Left renal cortex interstitium (tissue), 4 donors: Measurements from ENCODE around the gene STARD7. TPM values are rescaled to one million over a fixed set of nuclear protein-coding genes. Genes with fewer than 3 reads are reported as not detected.
A peak's percentile ranks its signal among the peaks of the same experiment; 100 is the strongest.

Experiments
- DNase-seq, 4 donors: peaks; one replicate each; pipeline ENCODE4 v3.0.0-alpha.2; 2013; ENCODE audit warnings: low read depth in 4 of 4, low spot score in 2 of 4, missing footprints in 1 of 4
- polyA plus RNA-seq, 4 donors: library from polyadenylated mRNA; unstranded; fragments of 120-200 nt; gene quantifications; one replicate each; pipeline ENCODE4 v1.2.1, GENCODE V29; 2013; ENCODE audit not compliant: insufficient read length in 4 of 4

Gene STARD7
- polyA plus RNA-seq, 4 donors = 122 to 146 (median 138) TPM

DNA sequence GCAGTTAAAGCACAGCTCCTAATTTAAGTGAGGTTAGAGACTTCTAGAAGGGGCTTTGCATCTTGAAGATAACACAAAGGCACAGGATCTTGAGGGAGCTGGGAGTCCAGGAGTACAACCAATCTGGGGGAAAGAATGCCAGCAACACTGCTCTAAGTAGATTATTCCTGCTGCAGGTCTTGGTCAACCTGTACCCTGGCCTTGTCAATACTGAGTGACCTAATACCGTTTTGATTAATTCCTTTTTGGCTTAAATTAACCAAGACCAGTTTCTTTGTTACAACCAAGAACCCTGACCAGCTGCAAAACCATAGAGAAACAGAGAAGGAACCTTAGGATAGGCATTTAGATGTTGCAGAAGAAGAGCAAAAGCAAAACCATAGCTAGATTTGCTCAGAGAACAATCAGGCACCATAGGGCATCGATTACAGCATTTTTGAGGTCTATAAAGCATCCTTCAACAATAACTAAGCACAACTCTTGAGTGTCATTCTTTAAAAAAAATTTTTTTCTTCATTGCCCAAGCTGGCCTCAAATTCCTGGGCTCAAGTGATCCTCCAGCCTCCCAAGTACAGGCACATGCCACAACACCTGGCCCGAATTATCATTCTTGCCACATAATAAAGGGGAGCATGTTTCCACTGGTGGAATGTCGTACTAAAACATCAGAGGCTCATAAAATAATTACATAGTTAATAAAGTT lies 6.3 kb downstream of the STARD7 start:
- DNase-seq = no peak

DNA sequence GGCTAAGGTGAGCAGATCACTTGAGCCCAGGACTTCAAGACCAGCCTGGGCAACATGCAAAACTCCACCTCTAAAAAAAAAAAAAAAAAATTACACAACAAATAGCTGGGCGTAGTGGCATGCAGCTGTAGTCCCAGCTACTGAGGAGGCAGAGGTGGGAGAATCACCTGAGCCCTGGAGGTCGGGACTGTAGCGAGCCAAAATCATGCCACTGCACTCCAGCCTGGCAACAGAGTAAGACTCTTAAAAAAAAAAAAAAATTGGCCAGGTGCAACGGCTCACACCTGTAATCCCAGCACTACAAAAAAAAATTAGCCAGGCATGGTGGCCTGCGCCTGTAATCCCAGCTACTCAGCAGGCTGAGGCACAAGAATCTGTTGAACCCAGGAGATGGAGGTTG lies 7.3 kb downstream of the STARD7 start:
- no peak for DNase-seq

DNA sequence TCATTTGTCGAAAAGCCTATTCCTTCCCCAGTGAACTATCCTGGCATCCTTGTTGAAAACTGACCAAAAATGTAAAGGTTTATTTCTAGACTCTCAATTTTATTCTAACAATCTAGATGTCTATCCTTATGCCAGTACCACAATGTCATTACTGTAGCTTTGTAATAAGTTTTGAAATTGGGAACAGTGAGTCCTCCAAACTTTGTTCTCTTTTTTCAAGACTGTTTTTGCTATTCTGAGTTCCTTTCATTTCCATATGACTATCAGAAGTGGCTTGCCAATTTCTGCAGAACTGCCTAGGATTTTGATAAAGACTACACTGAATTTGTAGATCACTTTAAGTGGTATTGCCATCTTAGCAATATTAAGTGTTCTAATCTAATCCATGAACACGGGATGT lies 9.7 kb downstream of the STARD7 start:
- DNase-seq = no peak

DNA sequence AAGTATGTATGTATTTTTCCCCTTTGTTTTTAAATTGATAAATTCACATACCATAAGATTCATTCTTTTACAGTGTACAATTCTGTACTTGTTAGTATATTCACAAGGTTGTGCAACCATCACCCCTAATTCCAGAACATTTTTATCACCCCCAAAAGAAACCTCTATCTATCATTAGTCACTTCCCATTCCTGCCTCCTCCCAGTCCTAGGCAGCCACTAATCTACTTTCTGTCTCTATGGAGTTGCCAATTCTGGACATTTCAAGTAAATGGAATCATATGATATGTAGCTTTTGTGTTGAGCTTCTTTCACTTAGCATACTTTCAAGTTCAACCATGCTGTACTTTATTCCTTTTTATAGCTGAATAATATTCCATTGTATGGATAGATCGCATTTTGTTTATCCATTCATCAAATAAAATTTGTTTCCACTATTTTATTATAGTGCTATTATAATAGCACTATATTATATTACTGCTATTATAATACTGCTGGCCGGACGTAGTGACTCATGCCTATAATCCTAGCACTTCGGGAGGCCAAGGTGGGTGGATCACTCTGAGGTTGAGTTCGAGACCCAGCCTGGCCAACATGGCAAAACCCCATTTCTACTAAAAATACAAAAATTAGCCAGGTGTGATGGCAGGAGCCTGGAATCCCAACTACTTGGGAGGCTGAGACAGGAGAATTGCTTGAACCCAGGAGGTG lies 10.9 kb downstream of the STARD7 start:
- DNase-seq = no peak

DNA sequence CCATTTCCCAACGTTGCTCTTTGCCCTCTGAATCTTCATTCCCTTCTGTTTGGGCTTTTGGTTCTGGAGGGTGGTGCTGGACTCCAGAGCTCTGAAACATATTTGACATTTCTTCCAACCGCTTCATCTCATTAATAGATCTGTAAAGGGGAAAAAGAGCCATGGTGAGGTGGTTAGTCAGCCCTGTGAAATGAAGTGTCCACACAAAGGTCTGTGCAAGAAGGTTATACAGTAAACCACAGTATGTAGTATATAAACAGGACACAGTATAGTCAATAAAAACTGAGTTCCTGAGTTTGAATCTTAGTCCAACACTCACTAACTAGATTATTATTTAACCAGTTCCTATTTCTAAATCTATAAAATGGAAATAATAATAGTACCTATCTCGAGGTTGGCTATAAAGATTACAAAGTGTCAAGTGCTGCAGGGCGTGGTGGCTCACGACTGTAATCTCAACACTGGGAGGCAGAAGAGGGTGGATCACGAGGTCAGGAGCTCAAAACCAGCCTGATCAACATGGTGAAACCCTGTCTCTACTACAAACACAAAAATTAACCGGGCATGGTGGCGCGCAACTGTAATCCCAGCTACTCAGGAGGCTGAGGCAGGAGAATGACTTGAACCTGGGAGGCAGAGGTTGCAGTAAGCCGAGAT lies 13.1 kb downstream of the STARD7 start:
- DNase-seq = no peak

GRCh38 chr2:96191937-96192670 lies 16.5 kb downstream of the STARD7 start:
- no peak for DNase-seq

GRCh38 chr2:96188821-96189526 lies 19.7 kb downstream of the STARD7 start:
- no peak for DNase-seq

DNA sequence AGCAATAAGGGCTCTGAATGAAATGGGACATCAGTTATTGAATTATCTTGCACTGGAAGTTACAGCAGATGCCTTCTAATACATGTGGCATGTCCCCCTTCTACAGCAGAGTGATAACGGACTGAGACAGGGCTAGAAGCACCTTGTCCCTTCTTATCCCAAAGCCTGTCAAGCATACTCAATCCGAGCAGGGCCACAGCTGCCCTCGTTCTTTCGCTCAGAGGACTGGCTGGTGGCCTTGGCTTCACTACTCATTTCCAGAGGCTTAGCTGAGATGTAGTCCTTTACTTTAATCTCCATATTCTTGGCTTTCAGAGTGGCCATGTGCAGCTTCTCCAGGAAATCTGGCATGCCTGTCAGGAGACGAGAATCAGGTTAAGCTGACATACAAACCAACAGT lies 22.1 kb downstream of the STARD7 start:
- DNase-seq = no peak

GRCh38 chr2:96185516-96185915 lies 23.1 kb downstream of the STARD7 start:
- no peak for DNase-seq

DNA sequence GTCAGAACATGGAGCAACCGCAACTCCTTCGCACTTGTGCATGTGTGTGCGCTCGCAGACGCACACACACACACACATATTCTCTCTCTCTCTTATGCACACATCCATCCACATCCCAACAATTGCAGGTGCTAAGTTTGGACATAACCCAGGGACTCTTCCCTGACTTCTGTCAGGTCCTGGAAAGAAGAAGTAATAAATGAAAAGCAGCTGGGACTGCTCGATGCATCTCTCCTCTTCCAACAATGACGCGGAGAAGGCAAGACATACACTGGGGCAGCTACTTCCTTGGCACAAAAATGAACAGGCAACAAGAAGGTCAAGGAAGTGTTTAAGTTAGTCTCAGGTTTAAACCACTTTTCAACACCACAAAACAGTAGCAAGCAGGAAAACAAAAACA lies 23.6 kb downstream of the STARD7 start:
- no peak for DNase-seq

DNA sequence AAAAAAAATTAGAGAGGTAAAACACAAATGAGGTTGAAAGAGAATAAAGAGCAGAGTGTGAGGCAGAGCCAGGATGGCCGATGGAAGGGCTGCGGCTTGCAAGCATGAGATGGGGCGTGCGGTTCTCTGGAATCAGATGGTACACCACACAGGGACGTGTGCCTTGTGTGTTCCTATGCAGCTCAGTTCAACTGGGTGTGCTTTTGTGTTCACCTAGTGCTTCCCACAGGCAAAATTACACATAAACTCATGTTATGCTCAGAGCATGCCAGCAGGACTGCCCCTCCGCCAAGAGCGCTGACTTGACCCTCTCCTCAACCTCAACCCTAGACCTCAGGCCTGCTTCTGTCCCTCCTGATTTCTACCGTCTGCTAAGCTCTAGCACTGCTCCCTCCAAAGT lies 24.4 kb downstream of the STARD7 start:
- DNase-seq = no peak

DNA sequence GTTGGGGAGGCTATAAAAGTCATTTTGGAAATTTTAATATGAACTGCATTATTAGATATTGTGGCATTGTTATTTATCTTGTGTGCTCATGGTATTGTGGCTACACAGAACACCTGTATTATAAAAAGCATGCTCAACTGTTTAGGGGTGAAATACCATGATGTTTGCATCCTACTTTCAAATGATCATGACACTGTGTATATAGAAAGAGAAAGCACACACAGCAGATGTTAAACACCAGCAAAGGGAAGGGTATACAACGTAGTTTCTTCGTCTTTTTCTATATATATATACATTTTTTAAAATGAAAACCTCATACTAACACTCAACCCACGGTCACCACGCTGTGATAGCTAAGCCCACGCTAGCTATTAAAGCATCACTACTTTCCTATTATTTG lies 27.1 kb downstream of the STARD7 start:
- DNase-seq = no peak

GRCh38 chr2:96180521-96180920 lies 28.1 kb downstream of the STARD7 start:
- no peak for DNase-seq

DNA sequence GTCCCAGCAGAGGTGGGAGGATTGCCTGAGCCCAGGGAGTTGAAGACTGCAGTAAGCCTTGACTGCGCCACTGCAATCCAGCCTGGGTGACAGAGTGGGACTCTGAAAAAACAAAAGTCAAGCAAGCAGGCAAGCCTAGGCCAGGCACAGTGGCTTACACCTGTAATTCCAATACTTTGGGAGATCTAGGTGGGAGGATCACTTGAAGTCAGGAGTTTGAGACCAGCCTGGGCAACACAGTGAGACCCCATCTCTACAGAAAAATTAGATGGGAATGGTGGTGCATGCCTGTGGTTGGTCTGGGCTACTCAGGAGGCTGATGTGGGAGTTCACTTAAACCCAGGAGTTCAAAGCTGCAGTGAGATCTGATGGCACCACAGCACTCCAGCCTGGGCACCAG lies 28.6 kb downstream of the STARD7 start:
- no peak for DNase-seq

DNA sequence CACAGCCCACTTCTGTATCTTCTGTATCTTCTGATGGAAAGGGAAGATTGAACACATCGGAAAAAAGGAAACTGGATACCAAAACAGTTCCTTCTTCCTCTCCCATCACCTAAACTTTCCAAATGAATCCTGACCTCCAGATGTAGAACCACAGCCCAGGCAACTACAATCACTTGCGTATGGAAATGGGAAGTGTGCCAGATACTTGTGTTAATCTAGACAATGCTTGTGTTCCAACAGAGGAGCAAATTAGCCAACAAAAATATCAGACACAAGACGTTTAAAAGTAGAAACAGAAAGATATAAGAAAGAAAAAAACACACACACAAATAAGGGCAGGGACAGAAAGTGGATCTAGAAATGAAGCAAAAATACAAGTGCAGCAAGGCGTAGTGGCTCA lies 32.0 kb downstream of the STARD7 start:
- DNase-seq = no peak

- no peak for DNase-seq
Measured at GRCh38 chr2:96175951-96176350, 32.7 kb downstream of the STARD7 start.

DNA sequence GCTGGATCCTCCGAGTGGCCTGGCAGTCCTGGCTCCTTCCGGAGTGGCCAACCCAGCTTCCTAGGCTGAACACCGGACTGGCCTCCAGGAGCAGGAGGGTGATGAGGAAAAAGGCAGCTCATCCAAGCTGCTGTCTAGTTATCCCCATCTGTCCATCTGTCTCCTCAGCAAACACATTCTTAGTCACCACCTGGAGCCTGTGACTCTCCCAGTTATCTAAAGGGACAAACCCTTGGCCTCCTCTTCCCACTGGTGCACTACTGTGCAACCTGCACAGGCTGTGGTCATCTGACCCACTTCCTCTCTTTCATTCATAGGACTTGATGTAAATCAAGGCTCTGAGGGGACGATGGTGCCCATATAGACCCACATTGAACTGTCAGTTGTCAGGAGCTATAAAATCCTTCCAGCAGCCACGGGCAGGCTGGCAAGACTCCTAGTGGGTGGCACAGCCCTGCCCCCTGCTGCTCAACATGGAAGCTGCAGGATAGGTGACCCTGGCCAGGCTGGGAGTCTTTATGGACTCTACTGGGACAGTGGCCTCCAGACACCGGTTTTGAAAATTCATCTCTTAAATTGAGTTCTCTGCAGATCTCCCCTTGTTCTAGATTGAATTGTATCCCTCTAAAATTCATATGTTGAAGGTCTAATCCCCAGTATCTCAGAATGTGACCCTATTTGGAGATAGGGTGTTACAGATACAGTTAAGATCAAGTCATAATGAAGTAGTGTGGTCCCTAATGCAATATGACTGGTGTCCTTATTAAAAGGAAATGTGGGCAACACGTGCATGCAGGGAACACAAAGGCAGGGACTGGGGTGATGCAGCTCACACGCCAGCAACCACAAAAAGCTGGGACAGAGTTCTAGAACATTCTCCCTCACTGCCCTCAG lies 34.1 kb downstream of the STARD7 start:
- DNase-seq = peak in 3 of 4 donors; percentile 28 to 55 (median 28)

- DNase-seq = no peak
Measured at GRCh38 chr2:96171831-96172230, 36.8 kb downstream of the STARD7 start.

- DNase-seq = no peak
Measured at GRCh38 chr2:96170626-96171025, 38.0 kb downstream of the STARD7 start.
